GM18858 (cell line): ENCODE data around the gene TP53INP2.
A peak's percentile ranks its signal among the peaks of the same experiment; 100 is the strongest.
"Not testable (repeated sequence)": the region's sequence is repeated elsewhere in the genome, so short reads cannot be mapped to it uniquely, and the experiment has no call there.

Source experiments
- ATAC-seq: cut with Tn5 transposase; IDR thresholded peaks from one replicate; pipeline ENCODE4 v1.9.1; 2021; ENCODE audit not compliant: unreplicated experiment

Gene TP53INP2

GRCh38 chr20:34704177-34705007 lies at the start of gene TP53INP2:
Gene TP53INP2, plus strand, starts transcription at chr20:34704344. Its CDS starts 4,396 bp downstream, at chr20:34708740.
- peak; percentile 36 for ATAC-seq

- ATAC-seq = not testable (repeated sequence)
Observed at GRCh38 chr20:34658654-34659053, 45.5 kb upstream of the TP53INP2 start.

- ATAC-seq = not testable (repeated sequence)
Observed at GRCh38 chr20:34661811-34662210, 42.3 kb upstream of the TP53INP2 start.

DNA sequence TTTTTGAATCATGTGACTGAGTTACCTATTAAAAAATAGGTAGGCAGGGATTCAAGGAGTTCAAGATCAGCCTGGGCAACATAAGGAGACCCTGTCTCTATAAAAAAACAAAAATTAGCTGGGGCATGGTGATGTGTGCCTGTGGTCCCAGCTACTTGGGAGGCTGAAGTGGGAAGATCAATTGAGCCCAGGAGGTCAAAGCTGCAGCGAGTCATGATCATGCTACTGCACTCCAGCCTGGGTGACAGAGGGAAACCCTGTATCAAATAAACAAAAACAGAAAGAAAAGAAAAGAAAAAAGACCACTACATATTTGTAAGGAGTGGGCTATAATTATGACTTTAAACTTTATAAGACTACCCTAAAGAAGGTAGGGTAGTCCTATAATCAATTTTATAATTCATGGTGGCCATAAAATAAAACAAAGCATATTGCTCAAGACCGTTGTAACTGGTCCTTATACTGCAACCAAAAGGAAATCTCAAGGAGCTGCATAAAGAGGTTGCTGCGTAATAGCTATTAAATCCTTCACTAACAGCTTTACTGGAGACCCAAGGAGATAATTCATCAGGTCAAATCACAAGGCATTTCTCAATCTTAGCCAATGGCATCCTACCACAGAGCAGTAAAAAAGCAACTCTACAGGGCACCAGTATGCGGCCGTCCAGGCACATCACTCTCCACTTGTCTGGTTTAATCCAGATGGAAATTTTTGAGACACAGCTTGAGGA lies 40.8 kb upstream of the TP53INP2 start:
- no peak for ATAC-seq

- not testable (repeated sequence) for ATAC-seq
Observed at GRCh38 chr20:34664751-34665150, 39.4 kb upstream of the TP53INP2 start.

DNA sequence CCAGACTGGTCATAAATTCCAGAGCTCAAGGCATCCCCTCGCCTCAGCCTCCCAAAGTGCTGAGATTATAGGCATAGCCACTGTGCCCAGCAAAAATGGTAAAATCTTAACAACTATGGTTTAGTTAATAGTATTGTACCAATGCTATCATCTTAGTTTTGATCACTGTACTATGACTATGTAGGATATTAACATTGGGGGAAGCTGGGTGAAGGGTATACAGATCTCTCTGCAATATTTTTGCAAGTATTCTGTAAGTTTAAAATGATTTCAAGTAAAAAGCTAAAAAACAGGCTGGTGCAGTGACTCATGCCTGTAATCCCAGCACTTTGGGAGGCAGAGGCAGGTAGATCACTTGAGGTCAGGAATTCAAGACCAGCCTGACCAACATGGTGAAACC lies 35.0 kb upstream of the TP53INP2 start:
- ATAC-seq = no peak

- no peak for ATAC-seq
Observed at GRCh38 chr20:34673412-34673811, 30.7 kb upstream of the TP53INP2 start.

DNA sequence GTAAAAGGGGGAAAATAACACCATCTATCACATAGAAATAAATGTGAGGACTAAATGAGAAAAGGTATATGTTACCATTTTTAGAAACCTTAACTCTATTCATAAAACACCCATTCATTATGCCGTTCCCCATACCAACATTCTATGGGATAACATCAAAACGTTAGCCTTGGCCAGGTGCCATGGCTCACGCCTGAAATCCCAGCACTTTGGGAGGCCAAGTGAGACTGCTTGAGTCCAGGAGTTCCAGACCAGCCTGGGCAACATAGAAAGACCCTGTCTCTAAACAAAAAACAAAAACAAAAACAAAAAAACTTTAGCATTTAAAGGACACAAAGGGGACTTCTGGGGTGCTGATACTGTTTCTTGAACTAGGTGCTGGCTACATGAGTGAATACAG lies 28.6 kb upstream of the TP53INP2 start:
- no peak for ATAC-seq

GRCh38 chr20:34675993-34676641 lies 28.0 kb upstream of the TP53INP2 start:
- ATAC-seq = no peak

DNA sequence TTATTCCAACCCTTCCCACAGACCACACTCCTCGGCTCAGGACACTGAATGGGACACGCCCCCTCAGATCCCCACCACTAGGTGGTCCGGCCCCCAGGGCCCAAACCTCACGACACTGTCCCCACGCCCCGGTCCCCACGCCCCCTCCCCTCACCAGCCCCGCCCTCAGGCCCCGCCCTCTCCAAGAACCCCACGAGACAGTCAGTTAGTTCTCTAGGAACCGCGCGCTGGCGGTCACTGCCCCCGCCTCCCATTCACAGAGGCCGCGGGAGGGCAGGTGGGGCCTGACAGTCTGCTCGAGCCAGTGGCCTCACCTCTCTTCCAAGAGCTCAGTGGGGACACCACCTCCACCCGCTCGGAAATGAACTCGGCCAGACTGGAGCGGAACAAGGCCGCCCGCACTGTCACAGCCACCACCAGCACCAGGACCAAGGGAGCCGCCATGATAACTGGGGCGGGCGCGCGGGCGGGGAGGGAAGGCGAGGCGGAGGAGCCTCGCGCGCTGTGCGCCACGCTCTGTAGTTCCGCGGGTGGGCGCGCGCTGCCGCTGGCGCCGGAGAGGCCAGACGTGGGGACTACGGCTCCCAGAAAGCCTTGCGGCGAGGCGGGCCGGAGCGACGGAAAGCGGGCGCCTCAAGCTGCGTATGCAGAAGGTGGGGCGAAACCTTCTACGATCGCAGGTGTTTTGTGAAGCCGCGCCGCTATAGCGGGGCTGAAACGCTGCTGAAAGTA lies 27.3 kb upstream of the TP53INP2 start, which contains the start of gene PIGU:
Gene PIGU, minus strand, starts transcription at position 451 of the 732 bp plus-strand sequence. Its CDS starts 7 bp downstream, at position 444.
- ATAC-seq = peak; percentile 94

DNA sequence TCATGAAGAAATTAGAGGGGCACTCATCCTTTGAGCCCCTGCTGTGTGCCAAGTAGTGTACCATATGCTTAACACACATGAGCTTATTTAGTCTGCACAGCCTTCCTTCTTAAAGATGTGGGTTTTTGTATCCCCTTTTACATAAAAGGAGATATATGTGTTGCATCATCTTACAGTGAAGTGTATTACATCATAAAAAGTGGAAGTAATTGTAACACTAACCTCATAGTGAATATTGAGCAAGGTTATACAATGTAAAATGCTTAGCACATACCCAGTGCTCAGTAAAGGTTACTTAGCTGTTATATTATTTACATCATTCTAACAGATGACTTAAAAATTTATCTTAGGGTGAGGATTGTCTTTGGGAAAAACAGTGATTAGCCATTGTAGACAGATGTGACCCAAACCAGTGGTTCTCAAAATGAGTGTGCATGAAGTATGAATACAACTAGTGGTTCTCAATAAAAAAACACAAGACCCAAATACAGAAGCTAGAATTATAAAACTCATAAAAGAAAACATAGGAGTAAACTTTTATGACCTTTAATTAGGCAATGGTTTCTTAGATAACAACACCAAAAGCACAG lies 23.5 kb upstream of the TP53INP2 start:
- no peak for ATAC-seq

DNA sequence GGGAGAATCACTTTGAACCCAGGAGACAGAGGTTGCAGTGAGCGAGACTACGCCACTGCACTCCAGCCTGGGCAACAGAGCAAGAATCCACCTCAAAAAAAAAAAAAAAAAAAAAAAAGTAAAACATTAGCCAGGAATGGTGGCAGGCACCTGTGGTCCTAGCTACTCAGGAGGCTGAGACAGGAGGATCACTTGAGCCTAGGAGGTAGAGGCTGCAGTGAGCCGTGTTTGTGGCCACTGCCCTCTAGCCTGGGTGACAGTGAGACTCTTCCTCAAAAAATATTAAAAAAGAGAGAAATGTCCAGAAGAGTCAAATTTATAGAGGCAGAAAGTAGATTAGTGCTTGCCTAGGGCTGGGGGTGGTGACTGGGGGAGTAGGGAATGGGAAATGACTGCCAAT lies 20.5 kb upstream of the TP53INP2 start:
- no peak for ATAC-seq

- no peak for ATAC-seq
Observed at GRCh38 chr20:34689486-34689885, 14.7 kb upstream of the TP53INP2 start.

DNA sequence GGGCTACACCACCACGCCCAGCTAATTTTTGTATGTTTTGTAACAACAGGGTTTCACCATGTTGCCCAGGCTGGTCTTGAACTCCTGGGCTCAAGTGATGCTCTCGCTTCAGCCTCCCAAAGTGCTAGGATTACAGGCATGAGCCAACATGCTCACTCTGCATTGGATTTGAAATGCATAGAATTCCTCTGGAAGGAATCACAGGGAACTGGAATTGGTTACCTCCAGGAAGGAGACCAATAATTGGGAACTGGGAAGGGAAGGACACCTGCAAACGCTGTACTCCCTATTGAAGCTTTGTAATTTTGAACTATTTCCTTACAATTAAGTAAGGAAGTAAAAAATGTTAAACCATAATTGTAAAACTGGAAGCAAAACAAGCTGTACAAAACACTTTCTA lies 12.3 kb upstream of the TP53INP2 start:
- ATAC-seq = no peak

DNA sequence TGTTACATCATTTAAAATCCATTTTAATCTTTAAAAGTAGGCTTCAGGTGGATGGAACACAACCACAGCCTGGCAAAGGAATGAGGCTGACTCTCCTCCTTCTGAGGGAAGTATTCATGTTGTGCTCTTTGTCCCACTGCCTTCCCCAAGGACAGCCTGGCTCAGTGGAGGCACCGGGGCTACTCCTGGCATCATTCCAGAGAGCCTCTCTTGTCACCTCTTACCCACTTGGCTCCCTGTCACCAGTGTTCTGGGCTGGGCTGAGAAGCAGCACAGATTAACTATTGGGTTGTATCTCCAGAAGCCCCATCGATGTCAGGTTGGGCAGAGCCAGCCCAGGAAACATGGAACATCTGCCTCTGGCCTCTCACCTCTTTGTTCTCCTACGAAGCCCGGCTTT lies 10.7 kb upstream of the TP53INP2 start:
- no peak for ATAC-seq

DNA sequence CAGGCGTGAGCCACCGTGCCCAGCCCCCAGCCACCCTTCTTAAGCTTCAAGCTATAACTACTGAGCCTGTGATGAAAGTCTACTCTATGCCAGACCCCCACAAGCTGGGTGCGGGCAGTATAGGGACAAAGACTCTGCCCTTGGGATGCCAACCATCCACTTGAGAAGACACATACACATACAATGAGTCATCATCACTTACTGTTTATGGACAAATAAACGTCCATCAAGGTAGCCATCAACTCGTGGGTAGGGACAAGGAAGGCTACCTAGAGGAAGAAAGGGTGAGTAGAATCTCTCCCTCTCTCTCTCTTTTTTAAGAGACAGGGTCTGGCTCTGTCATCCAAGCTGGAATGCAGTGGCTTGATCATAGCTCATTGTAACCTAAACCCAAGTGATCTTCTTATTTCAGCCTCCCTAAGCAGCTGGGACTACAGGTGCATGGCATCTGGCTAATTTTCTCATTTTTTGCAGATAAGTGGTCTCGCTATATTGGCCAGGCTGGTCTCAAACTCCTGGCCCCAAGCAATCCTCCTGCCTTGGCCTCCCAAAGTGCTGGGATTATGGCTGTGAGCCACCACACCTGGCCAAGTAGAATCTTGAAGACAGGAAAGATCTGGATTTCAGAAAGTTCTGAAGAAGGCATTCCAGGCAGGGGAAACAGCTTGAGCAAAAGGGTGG lies 2.6 kb upstream of the TP53INP2 start:
- no peak for ATAC-seq

DNA sequence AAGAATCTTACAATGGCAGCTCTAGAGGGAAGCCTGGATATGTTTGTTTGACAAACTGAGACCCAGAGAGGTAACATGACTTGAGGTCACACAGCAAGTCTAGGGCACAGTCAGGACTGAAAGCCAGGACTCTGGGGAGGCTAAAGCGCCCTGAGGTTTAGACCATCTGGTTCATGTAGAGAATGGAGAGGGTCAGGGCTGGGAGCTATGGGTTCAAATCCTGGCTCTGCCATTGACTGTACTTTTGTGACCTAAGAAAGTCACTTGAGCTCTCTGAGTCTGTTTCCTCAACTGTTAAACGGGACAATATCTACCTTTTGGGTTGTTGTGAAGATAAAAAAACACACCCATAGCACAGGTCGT lies 1.1 kb upstream of the TP53INP2 start:
- no peak for ATAC-seq

GRCh38 chr20:34703424-34704176 lies 544 bp upstream of the TP53INP2 start:
- no peak for ATAC-seq

DNA sequence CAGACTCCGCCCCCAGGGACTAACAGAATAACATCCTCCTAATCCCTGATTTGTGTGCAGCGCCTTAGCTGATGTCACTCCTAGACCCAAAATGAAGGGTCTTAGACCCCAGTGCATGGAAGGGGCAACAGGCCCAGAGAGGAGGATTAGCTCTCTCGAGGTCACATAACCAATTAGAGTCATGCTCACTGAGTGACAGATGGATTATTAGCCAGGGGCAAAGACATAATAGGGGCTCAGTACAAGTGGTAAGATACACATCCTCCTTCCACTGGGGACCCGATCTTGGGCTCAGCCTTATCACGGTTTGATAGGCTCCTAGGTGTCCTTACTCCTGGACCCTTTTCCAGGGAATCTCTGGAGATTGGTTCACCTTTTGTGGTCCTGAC lies 858 bp downstream of the TP53INP2 start:
- no peak for ATAC-seq
